Mesodermal cell (in vitro differentiated cells): ENCODE results near the gene PTPRE.

ENCODE experiments used
- H3K27ac ChIP-seq: 2 replicates; pipeline ENCODE4 v1.7.0; 2013; ENCODE audit warnings: mild to moderate bottlenecking, low read depth, low read length, moderate library complexity; ENCODE audit not compliant: severe bottlenecking
- H3K36me3 ChIP-seq: 2 replicates; pipeline ENCODE4 v1.7.1; 2013; ENCODE audit warnings: mild to moderate bottlenecking, low read length, moderate library complexity; ENCODE audit not compliant: control insufficient read depth, insufficient read depth
- H3K4me1 ChIP-seq: one replicate; pipeline ENCODE4 v1.7.1; 2013; ENCODE audit warnings: mild to moderate bottlenecking, low read length; ENCODE audit not compliant: insufficient read depth, control insufficient read depth, poor library complexity, severe bottlenecking
- H3K4me3 ChIP-seq: 2 replicates; pipeline ENCODE4 v1.7.0; 2013; ENCODE audit warnings: low read length, control low read depth, mild to moderate bottlenecking; ENCODE audit not compliant: insufficient read depth, poor library complexity, severe bottlenecking; ENCODE audit errors: extremely low read depth
- H3K9me3 ChIP-seq: 2 replicates; pipeline ENCODE4 v1.7.1; 2013; ENCODE audit warnings: mild to moderate bottlenecking, low read length, moderate library complexity; ENCODE audit not compliant: control insufficient read depth
- WGBS, 2 experiments: methylation state at CpG; one replicate each; pipeline ENCODE4 v1.1.5; 2013; ENCODE audit warnings: missing lambda C conversion rate in 2 of 2; ENCODE audit not compliant: insufficient coverage in 2 of 2; 5-methylcytosine and 5-hydroxymethylcytosine counted together

The PTPRE gene

DNA sequence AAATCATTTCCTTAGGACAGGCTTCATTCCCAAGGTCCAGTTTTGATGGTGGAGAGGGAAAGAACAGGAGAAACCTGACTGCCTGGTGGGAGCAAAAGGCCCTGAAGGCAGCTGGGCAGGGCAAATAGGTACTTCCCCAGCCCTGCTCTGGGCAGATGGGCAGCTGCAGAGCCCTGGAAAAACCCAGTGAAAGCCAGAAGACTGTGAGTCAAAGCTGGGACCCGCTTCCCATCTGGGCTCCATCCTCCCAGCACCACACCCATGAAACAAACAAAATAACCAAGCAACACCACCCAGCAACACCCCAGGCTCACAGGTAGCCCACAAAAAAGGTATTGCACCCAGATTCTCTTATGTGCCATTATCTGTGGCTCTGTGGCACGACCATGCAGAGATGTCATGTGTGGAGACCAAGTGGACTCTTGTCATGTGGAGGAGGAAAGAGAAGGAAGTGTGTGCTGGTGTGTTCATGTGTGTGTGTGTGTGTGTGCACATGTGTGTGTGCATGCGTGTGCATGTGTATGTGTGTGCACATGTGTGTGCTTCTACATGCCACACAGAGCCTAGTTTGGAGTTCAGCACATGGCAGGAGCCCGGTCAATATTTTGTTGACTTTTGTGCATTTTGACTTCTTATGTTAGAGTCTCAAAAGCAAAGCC is 24.0 kb upstream of the PTPRE start:
- Histone ChIP-seq H3K27ac (no peak overlapping the region), H3K4me1 (no peaks in the 10 kb centered on the region), H3K4me3 (no peak overlapping the region), H3K36me3 (no peaks in the 10 kb centered on the region), H3K9me3 (no peaks in the 10 kb centered on the region)
- 83 to 98% methylated on average over 3 to 4 of the region's 4 CpGs for WGBS, 2 experiments

DNA sequence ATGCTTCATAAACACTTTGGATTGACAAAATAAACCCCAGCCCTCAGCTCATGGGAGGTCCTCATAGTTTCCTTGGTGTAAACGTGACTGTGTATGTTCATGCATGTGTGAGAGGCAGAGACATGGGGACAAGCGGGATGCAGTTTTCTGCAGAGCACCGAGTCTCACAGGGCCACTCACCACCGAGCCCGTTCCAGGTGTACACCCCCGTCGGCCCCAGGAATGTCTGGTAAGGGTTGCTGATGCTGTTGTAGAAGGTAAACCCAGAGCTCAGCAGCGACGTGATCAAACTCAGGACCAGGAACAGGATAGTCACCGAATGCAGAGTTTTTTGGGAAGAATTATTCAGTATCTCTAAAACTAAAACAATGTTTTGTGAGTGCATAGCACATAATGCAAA is 23.4 kb upstream of the PTPRE start:
- no peaks in the 10 kb centered on the region for H3K4me1 ChIP-seq
- H3K9me3 ChIP-seq, result no peaks in the 10 kb centered on the region
- WGBS, 2 experiments, result 96% methylated on average over 6 of the region's 10 CpGs

DNA sequence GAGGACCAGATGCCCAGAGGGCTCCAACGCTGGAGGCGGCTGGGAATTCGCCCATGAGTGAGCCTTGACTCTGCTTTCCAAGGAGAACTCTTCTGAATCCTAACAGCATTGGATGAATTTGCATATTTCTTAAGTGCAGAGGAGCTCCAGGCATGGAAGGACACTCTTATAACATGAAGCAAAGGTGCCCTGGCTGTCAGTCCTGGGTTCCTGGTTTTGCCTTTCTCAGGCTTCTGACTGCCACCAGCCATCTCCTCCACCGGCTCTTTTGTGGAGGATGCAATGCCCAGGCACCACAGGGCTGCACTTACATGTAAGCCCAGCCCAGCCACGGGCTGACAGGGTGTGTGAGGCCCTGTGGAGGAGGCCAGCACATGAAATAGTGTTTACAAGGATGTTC is 22.4 kb upstream of the PTPRE start:
- WGBS, 2 experiments, result 90 to 92% methylated on average over 4 of the region's 5 CpGs
- H3K9me3 ChIP-seq, result no peaks in the 10 kb centered on the region
- no peaks in the 10 kb centered on the region for H3K36me3 ChIP-seq
- no peak overlapping the region for H3K4me3 ChIP-seq
- no peaks in the 10 kb centered on the region for H3K4me1 ChIP-seq
- no peak overlapping the region for H3K27ac ChIP-seq

More for the DNA sequence above, 23.4 kb upstream of the PTPRE start:
- Histone ChIP-seq H3K36me3 (no peaks in the 10 kb centered on the region), H3K27ac (no peak overlapping the region), H3K4me3 (no peak overlapping the region)

DNA sequence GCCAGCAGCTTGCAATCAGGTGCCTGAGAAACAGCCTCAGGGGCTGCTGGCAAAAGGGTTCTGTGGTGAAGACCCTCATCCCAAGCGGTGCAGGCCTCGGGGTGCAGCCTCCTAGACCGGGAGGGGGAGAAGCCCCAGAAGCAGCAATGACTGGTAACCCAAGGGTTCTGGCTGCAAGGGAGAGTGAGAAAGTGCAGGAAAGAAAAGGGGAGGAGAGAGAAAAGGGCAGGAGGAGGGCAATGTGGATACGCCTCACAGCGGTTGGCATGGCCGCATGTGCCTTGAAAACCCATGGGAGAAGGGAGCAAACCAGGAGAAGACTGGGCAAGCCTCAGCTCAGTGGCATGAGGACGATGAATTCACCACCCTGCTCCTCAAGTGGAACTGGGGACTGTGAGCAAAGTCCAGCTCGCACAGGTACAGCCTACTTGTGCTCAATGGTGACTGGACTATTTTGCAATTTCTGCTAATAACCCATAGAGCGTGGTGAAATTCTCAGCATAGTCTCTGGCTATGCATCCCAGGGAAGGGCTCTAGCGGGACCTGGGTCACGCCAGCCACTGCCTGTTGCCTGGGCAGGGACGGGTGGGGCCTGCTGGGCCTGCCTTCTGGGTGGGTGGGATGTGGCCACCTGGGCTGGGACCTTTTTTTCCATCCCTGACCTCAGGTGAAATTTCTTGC is 20.4 kb upstream of the PTPRE start:
- WGBS, 2 experiments, result 89 to 98% methylated on average over 10 of the region's 12 CpGs
- H3K36me3 ChIP-seq, result no peaks in the 10 kb centered on the region

DNA sequence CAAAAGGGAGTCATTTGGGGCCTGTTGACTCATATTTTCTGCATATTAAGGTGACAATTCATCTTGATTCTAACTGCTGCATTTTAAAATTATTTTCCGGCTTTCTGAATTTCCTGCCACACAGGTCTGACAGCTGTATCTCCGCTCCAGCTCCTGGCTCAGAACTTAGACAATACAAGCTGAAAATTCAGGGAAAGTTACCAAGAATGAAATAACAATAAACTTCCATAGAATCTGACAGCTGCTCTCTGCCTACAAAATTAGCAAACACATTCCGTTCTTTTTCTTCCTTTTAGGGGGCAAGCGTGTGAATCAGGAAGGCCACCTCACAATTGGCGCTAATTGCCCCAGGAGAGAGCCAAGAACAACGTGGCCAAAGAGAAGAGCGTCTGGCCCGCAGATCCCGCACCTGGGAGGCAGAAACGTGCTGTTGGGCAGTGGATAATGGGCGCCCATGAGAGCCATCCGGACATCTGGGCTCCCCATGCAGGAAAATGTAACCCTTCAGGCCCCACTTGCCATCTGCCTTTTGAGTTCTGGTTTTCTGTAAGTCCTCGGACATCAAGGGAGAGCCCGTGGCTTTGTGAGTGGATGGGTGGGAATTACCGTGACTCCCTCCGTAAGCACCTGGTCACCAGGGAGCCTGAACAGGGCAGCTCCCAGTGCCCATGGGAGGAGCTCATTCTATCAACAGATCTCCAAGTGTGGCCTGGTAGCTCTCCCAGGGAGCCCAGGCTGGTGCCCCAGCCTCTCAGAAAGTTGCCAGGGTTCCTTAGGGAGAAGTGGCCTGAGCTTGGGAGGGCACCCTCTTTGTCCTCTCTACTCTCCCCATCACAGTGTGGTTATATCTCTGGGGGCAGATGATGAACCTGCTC is 19.1 kb upstream of the PTPRE start:
- 91 to 96% methylated on average over 12 to 14 of the region's 16 CpGs for WGBS, 2 experiments
- Histone ChIP-seq H3K4me1 (peaks cover 4% of the 10 kb centered on the region), H3K36me3 (no peaks in the 10 kb centered on the region), H3K27ac (no peak overlapping the region), H3K4me3 (no peak overlapping the region), H3K9me3 (no peaks in the 10 kb centered on the region)

More for the DNA sequence above, 20.4 kb upstream of the PTPRE start:
- Histone ChIP-seq H3K9me3 (no peaks in the 10 kb centered on the region), H3K4me1 (peaks cover 4% of the 10 kb centered on the region), H3K4me3 (no peak overlapping the region), H3K27ac (no peak overlapping the region)

DNA sequence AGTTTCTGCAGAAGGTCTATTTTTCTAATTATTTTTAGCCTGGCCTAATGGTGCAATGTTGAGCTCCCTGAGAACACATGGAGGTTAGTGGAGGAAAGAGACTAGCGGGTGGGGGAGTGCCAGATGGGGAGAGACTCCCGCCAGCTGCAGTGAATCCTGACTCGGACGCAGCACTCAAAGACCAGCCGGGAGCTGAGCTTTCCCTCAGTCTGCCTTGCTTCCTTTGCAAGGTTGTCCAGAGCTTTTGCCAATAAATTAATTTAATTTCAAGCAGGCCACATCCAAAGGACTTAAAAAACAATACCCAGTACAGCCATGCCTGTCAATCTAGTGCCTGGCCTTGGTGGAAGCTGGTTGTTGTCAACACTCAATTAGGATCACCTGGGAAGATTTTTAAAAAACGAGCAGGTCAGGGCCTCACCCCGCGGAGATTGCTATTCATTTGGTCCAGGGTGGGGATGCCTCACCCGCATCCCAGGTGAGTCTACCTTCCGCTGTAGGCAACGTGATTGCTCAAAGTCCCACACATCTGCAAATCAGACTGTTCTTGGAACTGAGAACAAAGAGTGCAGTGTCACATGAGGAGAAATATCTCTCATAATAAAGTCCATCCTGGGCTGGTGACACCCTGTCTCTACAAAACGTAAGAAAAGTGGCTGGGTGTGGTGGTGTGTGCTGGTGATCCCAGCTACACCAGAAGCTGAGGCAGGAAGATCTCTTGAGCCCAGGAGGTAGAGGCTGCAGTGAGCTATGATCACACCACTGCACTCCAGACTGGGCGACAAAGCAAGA is 18.2 kb upstream of the PTPRE start:
- H3K4me3 ChIP-seq, result no peak overlapping the region
- H3K27ac ChIP-seq, result no peak overlapping the region
- WGBS, 2 experiments, result 90 to 93% methylated on average over 7 to 13 of the region's 13 CpGs
- no peaks in the 10 kb centered on the region for H3K9me3 ChIP-seq
- H3K36me3 ChIP-seq, result no peaks in the 10 kb centered on the region
- peaks cover 4% of the 10 kb centered on the region for H3K4me1 ChIP-seq

DNA sequence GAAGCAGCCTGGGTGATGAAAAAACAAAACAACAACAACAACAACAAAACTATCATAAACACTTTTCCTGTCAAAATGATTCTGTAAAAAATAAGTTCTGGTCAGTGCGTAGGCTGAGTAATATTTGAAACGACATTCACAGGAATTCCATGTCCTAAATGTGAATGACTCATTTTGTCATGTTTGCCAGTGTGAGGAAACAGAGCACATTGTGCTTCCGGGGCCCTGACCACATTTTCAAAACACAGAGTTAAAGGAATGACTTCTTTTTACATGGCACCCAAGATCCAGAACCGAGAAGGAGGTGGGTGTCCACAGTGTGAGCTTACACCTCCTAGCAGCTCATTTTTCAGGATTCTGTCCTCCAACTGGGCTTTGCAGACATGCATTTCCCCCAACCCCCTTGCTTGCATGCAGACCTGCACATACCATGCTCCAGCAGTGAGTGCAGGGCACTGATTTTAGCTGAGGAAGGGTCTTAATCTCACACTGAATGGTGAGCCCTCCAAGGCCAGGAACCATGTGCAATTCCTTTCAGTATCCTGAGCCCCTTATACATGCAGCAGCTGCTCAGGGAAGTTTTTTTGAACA is 17.2 kb upstream of the PTPRE start:
- WGBS, 2 experiments, result 88 to 89% methylated on average over 3 to 4 of the region's 4 CpGs
- H3K9me3 ChIP-seq, result no peaks in the 10 kb centered on the region
- H3K4me3 ChIP-seq, result no peak overlapping the region
- H3K4me1 ChIP-seq, result peaks cover 4% of the 10 kb centered on the region
- no peak overlapping the region for H3K27ac ChIP-seq
- no peaks in the 10 kb centered on the region for H3K36me3 ChIP-seq

DNA sequence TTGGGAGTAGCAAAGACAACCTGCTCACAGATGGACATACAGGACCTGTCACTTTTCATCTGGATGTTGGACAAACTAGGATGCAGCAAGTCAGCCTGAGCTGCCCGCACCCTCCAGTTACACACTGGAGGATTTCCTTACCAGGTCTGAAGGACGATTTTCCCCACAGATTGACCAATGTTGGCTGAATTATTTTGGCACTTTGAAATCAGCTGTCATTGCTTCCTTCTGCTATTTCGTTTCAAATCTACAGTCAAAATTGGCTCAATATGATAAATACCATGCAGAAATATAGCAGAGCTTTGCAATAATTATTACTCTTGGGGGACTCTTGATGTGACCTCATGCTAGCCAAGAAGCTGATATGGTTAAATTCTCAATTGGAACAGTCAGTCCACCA is 16.7 kb upstream of the PTPRE start:
- H3K27ac ChIP-seq, result no peak overlapping the region
- H3K4me1 ChIP-seq, result peaks cover 4% of the 10 kb centered on the region
- 83 to 100% methylated on average over 1 to 3 of the region's 3 CpGs for WGBS, 2 experiments
- H3K36me3 ChIP-seq, result no peaks in the 10 kb centered on the region
- no peak overlapping the region for H3K4me3 ChIP-seq
- H3K9me3 ChIP-seq, result no peaks in the 10 kb centered on the region

DNA sequence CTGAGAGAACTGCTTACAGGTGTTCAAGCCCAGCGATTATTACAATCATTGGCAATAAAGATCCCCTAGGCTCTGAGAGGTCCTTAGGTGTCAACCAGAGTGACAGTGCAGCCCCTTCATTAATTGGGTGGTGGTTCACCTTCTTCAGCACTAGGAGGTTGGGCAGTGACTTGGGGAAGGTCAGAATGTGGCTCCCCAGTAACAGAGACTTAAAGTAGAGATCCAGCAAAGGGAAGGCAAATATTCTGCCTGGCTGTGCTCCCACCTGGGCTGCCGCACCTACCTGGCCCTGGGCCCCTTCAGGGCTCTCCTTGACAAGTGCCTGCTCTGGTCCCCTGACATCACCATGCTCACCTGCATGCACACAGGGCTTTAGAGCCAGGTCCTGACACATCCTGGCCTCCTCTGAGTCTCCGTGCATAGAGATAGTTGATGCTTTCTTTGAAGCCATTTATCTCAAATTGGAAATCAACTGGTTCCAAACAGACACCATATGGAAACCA is 16.0 kb upstream of the PTPRE start:
- Histone ChIP-seq H3K36me3 (no peaks in the 10 kb centered on the region), H3K27ac (no peak overlapping the region), H3K4me3 (no peak overlapping the region), H3K9me3 (no peaks in the 10 kb centered on the region), H3K4me1 (peaks cover 4% of the 10 kb centered on the region)
- WGBS, 2 experiments, result 78 to 88% methylated on average over 2 to 3 of the region's 3 CpGs

DNA sequence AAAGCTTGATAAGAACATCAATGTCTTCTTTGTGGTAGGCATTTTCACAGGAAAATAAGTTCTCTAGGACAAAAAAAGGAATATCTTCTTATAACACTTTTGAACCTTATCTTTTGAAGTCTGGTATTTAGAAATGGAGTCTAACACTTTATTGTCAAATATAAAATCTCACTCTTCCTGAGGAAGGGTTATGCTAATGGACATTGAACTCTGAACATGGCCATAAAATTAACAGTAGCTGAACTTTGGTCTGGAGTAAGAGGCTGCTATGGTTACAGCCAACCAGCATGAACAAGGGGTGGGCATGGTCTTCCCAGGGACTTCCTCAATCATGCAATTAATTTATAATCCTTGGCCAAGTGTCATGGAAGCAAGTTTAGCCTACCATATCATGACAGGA is 14.2 kb upstream of the PTPRE start, which contains the start of gene CLRN3:
Gene CLRN3 (minus strand): TSS at position 199 of the 400 bp plus-strand sequence. CDS start 157 bp downstream, at position 42.
- no peak within 1 kb of the TSS for H3K4me3 ChIP-seq
- H3K4me1 ChIP-seq, result peaks cover 4% of the 10 kb centered on the region
- H3K9me3 ChIP-seq, result no peaks in the 10 kb centered on the region
- no peak within 1 kb of the TSS for H3K27ac ChIP-seq
- no peaks in the 10 kb centered on the region for H3K36me3 ChIP-seq
